CD4-positive, alpha-beta T cell treated with Interleukin-4 for 4 hours (primary cell): ENCODE measurements around the gene HARBI1.
"Not testable (repeated sequence)": the region's sequence is repeated elsewhere in the genome, so short reads cannot be mapped to it uniquely, and the experiment has no call there.

Experiments
- DNase-seq: peaks from one replicate; pipeline ENCODE4 v3.0.0-alpha.2; 2020

The HARBI1 gene

DNA sequence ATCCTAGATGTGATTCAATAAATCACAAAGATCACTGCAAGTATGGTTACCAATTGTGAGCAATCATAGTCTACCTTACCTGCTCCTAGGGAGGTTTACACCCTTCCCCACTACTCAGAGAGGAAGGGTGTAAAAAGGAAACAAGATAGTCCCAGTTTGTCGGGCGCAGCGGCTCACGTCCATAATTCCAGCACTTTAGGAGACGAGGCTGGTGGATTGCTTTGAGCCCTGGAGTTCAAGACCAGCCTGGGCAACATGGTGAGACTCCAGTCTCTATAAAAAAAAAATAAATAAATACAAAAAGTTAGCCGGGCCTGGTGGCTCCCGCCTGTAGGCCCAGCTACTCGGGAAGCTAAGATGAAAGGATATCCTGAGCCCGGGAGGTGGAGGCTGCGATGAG is 22.2 kb downstream of the HARBI1 start:
- DNase-seq, result no peak

GRCh38 chr11:46594374-46594700 is 22.7 kb downstream of the HARBI1 start:
- DNase-seq, result no peak

DNA sequence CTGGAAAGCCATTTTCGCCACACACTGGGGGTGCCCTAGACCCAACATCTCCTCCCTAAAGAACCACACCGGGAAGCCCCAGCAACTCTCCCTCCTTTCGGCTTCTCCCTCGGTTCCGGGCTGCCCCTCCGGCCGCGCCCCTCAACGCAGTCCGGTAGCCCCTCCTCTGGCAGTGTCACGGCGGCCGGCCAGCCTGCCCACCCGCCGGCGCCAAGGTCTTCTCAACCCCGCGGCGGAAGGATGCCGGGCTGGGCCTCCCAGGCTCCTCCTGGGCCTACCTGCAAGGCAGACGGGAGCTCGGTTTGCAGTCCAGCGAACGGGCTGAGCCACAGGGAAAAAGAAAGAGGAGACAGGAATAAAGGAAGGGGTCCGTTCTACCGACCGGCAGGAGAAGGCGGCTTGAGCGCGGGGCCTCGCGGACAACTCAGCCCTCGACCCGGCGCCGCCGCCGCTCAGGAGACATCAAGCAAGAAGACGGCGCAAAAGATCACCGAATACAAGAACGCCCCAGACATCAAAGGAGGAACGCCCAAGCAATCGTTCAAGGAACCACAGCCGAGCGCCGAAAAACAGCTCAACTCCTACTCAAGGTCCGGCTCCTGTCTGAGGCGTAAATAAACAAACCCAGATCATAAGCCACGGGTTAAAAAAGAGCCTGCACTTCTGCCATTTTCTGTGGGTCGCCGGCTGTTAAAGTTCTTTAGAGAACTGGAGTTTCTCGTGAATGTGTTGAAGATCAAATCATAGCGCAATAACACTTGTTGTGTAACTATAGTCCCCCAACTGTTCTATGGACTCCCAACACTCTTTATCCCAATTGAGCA is 23.3 kb downstream of the HARBI1 start, which contains the start of gene AMBRA1:
TSS of gene AMBRA1 (minus strand) at position 474 of the 824 bp plus-strand sequence. CDS start 45,643 bp downstream, outside the sequence.
- peak; percentile 87 for DNase-seq

DNA sequence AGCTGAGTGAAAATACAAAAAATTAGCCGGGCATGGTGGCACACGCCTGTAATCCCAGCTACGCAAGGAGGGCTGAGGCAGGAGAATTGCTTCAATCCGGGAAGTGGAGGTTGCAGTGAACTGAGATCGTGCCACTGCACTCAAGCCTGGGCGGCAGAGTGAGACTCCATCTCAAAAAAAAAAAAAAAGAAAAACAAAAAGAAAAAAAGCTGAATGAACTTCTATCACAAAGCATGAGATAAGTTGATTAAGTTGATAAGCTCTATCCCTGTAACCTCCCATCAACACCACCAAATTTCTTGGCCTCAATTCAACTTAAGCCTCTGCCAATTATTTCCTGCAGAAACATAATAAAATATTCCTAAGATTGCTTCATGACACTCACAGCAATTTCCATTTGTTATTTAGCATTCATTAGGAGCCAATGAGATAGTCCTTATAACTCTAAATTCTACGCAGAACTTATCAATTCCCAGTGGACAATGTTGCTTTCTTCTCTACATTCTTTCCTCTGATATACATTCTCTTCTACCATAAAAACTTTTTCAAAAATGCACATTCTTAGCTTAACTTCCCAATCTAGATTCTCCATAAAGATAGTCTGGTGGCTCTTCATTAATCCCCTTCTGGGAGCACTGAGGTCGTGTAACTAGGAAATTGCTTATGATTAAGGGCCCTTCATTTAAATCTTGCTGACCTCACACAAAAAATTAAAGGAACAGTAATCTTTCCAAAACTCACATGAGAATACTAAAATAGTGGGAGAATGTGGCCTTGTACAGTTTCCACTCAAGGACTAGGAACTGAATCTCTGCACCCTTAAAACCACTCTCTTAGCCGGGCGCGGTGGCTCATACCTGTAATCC is 26.1 kb downstream of the HARBI1 start:
- DNase-seq, result no peak

DNA sequence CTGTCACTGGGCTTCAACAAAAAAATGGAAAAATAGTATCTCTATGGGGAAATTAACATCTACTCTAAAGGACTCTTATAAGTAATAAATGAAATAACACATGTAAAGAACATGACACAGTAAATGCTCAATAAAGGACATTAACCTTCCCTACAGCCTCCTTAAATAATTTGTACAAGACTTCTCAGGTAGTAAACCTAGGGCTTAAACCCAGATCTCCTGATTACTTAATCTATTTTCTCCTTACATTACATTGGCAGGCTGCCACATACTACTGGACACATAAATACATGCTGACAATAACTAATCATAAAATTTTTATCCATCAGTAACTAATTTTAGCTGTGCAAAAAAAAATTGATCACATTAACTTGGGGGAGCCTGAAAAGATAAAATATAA is 28.1 kb downstream of the HARBI1 start:
- no peak for DNase-seq

DNA sequence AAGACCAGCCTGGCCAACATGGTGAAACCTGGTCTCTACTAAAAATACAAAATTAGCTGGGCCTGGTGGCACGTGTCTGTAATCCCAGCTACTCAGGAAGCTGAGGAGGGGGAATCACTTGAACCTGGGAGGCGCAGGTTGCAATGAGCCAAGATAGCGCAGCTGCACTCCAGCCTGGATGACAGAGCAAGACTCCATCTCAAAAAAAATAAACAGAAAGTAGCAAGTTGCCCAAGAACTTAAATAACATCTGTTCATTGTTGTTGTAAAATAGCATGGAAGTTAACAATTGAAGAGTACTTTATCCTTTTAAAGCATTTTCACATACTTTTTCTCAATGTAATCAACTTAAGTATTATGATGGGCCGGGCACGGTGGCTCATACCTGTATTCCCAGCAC is 28.9 kb downstream of the HARBI1 start:
- DNase-seq, result no peak

GRCh38 chr11:46583513-46583912 is 33.5 kb downstream of the HARBI1 start:
- DNase-seq, result not testable (repeated sequence)

DNA sequence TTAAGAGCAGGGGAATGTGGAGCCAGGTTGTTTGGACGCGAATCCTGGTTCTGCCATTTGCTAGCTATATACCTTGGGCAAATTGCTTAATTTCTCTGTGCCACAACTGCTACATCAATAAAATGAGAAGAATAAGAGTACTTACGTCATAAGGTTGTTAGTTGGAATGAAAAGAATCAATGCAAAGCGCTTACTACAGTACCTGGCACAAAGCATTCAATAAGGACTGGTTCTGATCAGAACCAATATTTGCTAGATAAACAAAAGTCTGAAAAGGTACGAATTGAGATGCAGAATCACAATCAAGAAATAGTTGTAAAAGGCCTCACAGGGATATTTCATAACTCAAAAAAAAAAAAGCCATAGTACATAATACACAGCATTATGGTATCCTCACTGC is 34.4 kb downstream of the HARBI1 start:
- DNase-seq, result no peak

- no peak for DNase-seq
Observed at GRCh38 chr11:46577058-46577457, 40.0 kb downstream of the HARBI1 start.

DNA sequence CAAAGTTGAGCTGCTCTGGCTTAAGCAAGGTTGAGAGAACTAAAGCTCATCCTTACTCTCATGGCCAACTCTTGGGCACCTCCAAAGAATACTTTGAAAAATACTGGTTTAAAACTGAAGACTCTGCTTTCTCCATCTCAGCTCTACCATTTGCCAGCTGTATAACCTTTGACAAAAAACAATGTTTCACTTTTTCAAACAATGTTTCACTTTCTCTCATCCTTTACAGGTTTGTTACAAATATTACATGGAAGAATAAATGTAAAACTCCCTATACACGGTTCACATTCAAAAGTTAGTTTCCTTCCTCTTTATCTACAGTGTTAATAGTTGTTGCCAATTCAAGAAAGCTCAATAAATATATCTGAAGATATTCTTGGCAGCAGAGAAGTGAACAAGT is 42.4 kb downstream of the HARBI1 start:
- DNase-seq, result no peak

DNA sequence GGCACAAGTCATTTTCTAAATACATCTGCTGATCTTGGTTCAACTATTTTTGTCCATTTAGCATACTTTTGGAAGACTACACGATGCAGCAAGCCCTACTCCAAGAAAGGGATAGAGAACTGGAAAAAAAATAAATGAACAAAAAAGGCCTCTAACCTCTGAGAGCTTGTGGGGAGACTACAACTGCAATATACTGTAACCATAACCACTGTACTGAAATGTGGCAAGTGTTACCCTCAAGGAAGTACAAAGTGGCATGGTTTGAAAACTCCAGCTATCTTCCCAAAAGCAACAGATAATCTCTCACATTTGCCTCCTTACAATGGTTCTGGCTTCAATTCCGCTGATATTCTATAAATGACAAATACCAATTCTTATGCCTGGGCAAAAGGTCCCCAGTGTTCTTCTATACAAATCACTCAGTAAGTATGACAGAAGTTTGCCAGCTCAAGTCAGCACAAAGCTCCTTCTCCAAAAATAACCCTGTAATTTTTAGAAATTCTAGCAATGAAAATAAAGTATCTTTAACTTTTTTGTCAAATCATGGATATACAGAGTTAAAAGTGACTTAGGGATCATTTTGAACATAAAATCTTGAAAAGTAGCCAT is 46.1 kb downstream of the HARBI1 start:
- no peak for DNase-seq

GRCh38 chr11:46565232-46565840 is 51.7 kb downstream of the HARBI1 start:
- DNase-seq, result no peak

DNA sequence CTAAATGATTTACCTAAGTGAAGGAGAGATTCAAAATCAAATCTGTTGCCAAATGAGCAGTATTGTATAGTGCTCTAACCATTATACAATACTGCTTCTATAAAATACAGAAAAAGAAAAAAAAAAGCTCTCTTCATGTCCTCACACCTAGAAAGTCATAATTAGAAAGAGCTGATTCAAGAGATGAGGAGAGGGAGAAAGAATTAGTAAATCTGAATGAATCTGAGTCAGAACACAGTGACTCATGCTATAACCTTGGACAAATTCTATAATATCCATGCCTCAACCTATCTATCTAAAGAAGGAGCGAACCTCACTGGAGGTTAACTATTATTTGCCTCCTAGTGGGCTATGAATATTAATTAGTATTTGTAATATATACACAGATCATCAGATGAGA is 52.6 kb downstream of the HARBI1 start:
- DNase-seq, result no peak

GRCh38 chr11:46562527-46562926 is 54.5 kb downstream of the HARBI1 start:
- no peak for DNase-seq

GRCh38 chr11:46560300-46560991 is 56.6 kb downstream of the HARBI1 start:
- DNase-seq, result peak; percentile 51

- DNase-seq, result peak; percentile 37
Observed at GRCh38 chr11:46559815-46560214, 57.2 kb downstream of the HARBI1 start.

DNA sequence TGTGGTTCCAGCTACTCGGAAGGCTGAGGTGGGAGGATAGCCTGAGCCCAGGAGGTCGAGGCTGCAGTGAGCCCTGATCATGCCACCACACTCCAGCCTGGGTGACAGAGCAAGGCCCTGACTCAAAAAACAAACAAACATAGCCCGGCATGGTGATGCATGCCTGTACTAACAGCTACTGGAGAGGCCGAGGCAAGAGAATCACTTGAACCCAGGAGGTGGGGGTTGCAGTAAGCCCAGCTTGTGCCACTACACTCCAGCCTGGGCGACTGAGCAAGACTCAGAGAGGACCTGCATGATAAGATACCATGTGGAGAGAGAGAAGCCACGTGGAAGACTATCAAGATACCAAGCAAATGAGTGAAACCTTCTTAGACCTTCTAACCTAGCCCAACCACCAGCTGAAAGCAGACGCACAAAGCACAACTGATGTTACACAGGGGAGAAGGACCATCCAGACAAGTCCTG is 59.3 kb downstream of the HARBI1 start:
- DNase-seq, result no peak

- peak; percentile 55 for DNase-seq
Observed at GRCh38 chr11:46555267-46556054, 61.6 kb downstream of the HARBI1 start.

GRCh38 chr11:46554213-46555147 is 62.5 kb downstream of the HARBI1 start:
- DNase-seq, result no peak

- no peak for DNase-seq
Observed at GRCh38 chr11:46553814-46554212, 63.2 kb downstream of the HARBI1 start.
